Inferior parietal cortex (tissue), 1 donor: ENCODE data around the gene PAF1.

ENCODE experiments used
- DNase-seq: peaks from one replicate; pipeline ENCODE4 v3.0.0-alpha.2; 2016; ENCODE audit errors: extremely low spot score

The PAF1 gene

DNA sequence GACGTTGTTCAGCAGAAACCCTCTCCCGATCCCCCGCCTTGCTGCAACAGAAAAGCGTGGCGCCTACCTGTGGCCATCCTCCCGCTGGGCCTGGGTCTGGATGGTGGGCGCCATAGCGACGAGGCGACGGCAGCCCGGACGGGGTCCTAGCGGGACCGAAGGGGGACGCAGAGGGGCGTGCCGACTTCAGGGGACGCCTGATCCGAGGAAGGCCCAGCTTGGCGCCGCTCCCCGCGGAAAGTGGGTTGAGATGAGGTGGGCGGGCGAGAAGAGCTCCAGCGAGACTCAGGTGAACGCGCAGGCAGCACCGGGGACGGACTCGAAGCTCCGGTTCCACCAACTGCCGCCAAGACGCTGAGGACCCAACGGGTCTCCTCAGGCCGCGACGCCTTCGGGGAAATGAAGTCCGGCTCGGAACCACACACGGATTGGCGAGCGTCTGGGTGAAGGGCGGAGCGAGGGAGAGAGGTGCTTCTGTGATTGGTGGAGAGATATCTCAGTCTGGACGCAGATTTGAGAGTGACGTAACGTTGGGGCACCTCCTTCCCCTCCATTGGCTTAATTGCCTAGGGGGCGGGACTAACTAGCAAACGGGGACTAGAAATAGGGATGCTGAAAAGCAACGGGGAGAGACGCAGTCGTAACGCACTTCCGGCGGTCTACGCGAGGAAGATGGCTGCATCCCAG, at the start of gene PAF1, which contains the start of gene MED29:
Gene PAF1, minus strand, starts transcription at position 356 of the 687 bp plus-strand sequence. Its CDS starts 242 bp downstream, at position 114.
Gene MED29, plus strand, starts transcription at position 628 of the 687 bp plus-strand sequence. Its CDS starts 45 bp downstream, at position 673.
- peak; percentile 100 for DNase-seq

DNA sequence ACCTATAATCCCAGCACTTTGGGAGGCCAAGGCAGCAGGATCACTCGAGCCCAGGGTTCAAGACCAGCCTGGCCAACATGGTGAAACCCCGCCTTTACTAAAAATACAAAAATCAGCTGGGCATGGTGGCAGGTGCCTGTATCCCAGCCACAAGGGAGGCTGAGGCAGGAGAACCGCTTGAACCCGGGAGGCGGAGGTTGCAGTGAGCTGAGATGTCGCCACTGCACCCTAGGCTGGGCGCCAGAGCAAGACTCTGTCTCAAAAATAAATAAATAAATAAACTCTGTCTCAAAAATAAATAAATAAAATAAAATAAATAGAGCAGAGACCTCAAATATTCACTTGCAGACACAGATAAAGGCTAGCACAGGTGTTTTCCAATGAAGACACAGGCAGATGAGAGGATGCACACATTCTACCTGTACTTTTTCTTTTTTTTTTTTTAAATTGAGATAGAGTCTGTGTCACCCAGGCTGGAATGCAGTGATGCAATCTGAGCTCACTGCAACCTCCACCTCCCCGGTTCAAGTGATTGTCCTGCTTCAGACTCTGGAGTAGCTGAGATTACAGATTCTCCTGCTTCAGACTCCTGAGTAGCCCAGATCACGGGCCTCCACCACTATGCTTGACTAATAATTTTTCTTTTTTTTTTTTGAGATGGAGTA, 47.5 kb upstream of the PAF1 start:
- DNase-seq = no peak

DNA sequence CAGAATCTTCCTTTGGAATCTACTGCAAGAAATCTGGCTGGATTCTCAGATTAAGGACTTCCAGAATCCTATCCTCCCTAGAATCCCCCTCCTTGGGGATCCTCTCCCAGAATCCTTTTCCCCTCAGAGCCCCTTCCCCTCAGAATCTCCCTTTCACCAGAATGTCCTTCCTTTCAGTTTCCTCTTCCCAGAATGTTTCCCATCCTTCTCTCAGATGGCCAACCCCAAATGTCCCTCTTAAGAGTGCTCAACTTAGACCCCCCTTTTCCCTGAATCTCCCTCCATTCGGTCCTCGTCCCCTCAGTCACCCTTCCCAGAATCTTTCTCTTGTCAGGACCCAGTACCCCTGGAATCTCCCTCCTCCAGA, 45.4 kb upstream of the PAF1 start:
- DNase-seq = no peak

DNA sequence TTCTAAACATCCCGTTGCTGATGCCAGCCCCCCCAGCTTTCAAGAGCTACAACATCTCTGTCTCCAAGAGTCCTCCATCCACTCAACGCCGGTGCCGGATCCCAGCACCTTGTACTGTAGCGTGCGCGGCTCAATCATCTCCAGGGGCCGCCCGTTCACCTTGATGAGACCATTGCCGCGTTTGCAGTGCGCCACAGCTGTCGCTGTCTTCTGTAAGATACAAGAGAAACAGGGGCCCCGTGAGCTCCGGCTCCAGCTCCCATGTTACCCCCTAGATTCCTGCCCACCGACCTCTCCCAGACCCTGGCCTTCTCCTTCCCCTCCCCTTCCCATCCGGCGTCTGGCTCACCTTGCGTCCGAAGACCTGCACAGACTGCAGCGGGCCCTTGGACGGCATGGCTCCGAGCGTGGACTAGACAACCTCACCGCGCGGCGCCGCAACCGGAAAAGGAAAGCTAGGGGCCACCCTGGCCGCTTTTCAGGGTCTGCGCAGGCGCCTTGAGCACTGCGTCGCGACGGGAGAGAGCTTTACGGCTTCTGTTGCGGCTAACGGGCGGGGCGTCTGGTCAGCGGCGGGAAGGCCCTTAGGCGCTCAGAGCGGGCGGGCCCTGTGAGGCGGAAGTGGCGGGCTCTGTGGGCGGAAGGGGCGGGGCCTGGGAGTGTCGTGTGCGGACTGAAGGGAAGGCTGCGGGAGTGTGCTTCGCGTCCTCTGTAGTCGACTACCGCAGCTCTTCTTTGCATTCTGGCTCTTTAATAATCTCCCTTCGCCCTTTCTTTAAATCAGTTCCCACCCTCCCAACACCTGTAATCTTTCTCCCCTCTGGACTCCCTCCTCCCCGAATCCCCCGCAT, 44.8 kb upstream of the PAF1 start, which contains the start of gene RPS16:
Gene RPS16, minus strand, starts transcription at position 451 of the 851 bp plus-strand sequence. Its CDS starts 54 bp downstream, at position 397.
- DNase-seq = peak; percentile 97

DNA sequence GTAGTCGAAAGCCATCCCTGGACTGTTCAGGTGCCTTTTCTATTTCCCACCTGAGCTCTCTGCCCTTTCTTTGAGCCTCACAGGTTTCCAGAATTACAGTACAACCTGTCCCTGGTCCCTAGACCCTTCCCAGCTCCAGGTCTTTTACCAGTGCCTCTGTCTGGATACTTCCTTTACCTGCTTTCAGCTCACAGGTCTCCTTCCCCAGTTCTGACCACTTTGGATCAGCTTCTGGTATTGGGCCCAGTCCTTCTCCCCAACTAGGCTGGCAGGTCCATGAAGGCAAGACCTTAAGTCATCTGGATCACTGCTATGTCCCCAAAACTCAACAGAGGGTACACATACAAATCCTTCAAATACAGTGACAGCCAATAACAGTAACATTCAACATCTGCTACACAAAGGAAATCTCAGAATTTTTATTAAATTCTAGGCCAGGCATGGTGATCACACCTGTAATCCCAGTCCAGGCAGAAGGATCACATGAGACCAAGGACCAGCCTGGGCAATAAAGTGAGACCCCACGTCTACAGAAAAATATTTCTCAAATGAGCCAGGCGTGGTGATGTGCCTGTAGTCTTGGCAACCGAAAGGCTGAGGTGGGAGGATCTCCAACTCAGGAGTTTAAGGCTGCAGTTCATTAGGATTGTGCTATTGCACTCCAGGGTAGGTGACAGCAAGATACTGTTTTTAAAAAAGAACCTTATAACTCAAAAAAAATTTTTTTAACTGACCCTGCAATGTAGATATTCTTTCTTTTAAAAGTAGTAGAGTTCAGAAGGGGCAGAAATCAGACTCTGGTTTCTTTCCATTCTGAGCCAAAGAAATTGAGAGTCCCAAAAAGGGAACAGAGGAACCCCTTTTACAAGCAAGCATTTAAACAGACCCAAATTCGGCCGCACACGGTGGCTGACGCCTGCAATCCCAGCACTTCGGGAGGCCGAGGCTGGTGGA, 43.5 kb upstream of the PAF1 start:
- DNase-seq = no peak

DNA sequence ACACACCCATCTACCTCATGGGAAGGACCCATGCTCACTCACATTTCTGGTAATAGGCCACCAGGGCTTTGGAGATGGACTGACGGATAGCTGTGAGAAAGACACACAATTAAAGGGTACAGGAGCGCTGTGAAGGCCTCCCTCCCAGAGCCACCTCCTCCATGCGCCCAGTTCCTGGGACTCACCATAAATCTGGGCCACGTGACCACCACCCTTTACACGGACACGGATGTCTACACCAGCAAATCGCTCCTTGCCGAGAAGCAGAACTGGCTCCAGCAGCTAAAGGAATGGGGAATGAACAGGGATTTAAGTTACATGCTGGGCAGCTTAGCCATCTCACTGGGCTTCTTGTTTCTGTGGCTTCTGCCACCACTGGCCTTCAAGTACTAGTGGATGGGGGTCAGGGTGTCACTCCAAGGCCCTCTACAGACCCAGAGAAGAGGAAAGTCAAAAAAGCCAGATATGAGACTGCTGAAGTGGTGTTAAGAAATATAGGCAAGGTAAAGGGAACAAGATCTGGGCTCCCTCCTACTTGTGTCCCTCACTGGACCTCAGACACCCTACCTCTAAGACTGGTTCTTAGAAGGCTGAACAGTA, 42.7 kb upstream of the PAF1 start:
- DNase-seq = no peak

DNA sequence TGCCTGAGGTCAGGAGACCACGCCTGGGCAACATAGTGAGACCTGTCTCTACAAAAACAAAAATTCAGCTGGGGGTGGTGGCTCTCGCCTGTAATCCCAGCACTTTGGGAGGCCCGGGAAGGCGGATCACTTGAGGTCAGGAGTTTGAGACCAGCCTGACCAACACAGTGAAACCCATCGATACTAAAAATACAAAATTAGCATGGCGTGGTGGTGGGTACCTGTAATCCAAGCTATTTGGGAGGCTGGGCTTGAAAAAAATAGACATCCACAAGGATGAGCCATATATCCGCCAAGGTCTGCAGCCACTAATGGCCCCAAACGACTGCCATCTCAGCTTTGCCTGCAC, 41.7 kb upstream of the PAF1 start:
- no peak for DNase-seq

DNA sequence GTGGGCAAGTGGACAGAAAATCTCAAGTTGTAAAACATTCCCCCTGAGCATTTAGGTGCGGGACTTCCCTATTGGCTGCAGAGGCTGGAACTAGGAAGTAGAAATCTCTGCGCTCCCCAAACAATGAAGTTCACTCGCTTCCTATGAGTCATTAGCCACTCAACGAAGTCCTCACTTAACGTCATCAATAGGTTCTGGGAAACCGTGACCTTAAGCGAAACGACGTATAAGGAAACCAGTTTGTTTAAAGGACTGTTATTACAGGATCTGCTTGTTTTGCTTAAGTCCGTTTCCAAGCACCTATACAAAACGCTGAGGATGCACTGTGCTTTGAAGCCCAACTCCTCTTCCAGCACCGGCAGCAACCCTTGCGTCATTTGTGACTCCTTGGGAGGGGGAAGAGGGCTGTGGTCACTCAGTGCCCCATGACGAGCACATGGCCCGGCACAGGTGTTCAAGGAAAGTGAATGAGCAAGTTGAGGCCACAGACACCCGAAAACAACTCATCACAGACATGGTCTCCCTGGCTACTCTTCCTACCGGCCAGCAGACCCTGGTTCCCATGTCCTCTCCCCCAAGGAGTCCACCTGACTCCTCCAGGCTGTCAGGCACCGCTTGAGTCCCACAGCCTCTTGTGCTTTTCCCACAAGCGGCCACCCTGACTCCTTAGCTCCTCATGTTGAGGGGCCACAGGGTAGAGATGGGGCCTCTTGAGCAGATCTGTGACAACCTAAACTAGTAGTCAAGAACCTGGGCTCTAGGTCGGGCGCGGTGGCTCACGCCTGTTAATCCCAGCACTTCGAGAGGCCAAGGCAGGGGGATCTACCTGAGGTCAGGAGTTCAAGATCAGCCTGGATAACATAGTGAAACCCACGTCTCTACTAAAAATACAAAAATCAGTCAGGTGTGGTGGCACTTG, 40.0 kb upstream of the PAF1 start:
- DNase-seq = no peak

DNA sequence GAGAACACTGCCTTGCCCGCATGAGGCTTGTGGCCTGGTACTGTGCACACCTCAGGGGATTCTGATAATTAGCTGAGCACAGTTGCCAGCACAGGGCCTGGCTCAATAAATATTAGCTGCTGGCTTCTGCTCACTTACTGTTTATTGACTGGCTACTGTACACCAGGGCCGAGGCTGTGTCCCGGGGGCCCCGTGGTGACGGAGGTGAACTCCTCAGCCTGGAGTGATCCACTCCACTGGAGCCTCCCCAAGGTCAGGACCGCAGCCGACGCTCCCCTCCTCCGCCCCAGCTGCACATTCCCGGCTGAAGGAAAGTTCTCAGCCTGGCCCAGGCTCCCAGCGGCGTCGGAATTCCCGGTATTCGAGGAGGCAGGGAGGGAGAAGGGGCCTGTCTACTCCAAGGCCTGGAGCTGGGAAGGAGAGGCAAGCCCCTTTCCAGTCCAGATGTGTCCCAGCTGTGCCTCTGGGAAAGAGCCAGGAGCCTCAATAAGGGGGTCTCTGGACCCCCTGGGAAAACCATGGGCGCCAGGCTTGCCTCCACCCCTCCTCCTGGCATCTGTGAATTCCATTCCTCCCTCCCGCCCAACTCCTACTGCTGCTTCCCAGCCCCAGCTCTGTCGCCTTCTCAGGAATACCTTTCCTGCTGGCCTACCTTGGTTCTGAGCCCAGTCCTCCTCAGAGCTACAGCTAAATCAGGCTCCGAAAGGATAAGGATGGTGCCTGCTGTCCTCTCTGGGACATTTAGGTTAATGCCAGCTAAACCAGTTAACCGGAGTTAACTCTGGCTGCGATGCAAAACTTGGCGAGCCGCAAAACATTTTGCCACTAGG, 37.6 kb upstream of the PAF1 start:
- DNase-seq = no peak

DNA sequence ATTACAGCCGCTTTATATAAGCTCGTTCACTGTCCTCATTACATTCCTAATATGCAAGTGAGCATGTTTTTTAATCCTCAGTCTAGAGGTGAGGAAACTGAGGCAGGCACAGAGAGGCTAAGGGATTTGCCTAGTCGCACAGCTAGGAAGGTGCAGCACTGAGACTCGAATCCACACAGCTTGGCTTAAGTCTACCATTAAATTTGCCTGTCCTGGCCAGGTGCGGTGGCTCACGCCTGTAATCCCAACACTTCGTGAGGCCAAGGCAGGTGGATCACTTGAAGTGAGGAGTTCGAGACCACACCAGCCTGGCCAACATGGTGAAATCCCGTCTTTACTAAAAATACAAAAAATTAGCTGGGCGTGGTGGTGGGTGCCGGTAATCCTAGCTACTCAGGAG, 36.8 kb upstream of the PAF1 start:
- no peak for DNase-seq

DNA sequence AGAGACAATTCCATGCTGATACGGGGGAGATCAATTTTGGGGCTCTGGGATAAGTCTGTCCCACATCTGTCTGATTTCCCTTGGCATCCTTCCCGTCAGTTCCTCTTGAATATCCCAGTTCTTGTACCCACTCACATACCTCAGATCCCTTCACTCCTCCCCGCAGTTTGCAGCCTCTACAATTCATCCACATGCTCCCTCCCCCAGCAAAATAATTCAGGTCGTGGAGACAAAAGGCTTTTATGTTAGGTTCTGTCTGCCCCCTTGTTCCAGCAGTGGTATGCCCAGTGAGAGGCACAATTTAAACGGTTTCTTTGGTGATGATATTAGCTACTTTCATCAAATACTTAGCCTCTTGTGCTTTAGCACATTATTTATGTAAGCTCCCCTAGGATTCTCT, 35.3 kb upstream of the PAF1 start:
- no peak for DNase-seq

DNA sequence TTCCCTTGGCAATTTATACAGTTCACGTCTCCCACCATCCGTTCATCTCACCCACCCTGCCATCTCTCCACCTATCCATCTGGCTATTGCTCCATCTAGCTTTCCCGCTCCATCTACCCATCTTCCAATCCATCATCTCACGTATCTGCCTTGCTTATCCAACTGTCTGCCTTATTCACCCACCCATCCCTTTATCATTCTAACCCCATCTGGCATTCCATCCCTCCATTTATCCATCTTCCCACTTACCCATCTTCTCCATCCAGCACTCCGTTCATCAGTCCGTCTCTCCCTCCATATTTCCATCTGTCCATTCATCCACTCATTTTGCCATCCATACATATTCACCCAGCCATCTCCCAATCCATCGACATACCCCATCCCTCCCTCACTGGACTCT, 34.8 kb upstream of the PAF1 start:
- no peak for DNase-seq

DNA sequence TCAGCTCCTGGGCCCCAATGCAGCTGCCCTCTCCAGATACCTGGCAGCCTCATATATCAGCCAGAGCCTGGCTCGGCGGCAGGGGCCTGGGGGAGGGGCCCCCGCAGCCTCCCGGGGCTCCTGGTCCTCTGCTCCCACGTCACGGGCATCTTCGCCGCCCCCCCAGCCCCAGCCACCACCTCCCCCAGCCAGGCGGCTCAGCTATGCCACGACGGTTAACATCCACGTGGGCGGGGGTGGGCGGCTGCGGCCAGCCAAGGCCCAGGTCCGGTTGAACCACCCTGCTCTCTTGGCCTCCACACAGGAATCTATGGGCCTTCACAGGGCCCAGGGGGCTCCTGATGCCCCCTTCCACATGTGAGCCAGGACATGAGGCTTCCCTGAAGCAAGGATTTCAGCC, 34.0 kb upstream of the PAF1 start:
- no peak for DNase-seq

DNA sequence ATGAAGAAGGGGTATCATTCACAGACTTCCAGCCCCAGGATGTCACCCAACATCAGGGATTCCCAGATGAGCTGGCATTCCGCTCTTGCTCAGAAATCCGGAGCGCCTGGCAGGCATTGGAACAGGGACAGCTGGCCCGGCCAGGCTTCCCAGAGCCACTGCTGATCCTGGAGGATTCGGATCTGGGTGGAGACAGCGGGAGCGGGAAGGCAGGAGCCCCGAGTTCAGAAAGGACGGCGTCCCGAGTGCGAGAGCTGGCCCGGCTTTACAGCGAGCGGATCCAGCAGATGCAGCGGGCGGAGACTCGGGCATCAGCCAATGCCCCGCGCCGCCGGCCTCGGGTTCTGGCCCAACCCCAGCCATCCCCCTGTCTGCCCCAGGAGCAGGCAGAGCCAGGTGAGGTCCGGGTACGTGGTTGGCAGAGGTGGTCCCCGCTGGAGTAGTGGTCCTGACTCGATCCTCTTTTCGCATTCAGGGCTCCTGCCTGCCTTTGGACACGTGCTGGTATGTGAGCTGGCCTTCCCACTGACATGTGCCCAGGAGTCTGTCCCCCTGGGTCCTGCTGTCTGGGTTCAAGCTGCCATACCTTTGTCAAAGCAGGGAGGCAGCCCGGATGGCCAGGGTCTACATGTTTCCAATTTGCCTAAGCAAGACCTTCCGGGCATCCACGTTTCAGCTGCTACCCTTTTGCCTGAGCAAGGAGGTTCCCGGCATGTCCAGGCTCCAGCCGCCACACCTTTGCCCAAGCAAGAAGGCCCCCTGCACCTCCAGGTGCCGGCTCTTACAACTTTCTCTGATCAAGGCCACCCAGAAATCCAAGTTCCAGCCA, 32.6 kb upstream of the PAF1 start:
- DNase-seq = no peak

DNA sequence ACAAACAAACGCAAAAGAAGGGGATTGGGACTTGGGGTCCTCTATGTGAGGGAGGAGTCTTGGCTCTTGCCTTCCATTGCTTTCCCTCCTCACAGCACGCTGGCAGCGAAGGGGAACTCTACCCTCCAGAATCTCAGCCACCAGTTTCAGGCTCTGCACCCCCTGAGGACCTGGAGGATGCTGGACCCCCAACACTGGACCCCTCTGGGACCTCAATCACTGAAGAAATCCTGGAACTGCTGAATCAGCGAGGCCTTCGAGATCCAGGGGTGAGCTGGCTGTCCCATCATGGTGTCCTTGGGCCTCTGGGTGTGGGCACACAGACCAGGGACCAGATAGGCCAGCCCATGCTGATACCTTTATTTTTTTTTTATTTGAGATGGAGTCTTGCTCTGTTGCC, 31.1 kb upstream of the PAF1 start:
- no peak for DNase-seq

DNA sequence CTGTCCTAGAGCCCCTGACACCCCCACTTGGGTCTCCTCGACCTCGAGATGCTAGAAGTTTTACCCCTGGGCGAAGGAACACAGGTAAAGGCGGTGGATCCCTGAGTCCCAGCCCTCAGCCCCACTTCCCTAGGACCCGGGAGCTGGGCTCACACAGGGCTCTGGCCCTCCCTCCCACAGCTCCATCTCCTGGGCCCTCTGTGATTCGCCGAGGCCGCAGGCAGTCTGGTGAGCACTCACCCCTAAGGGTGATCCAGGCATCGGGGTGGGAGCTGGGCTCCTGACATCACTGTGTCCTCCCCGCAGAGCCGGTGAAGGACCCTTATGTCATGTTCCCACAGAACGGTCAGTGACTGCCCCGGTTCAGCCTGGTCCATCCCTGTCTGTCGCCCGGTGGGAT, 29.9 kb upstream of the PAF1 start:
- DNase-seq = no peak

DNA sequence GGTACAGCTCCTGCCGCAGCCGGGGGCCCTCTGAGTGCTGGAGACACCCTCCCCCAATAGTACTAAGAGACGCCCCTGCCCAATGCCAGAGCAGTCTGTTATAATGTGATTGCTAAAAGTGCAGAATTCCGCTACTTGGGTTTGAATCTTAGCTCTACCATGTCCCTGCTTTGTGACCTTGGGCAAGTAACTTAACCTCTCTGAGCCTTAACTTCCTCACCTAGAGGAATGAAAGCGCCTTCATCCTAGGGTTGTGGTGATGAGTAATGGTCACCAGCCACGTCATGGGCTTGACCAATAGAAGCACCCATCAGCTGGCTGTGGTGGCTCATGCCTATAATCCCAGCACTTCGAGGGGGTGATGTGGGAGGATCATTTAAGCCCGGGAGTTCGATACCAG, 28.1 kb upstream of the PAF1 start:
- no peak for DNase-seq
